ENCODE measurements around the gene LRP4. TPM values are rescaled to one million over a fixed set of nuclear protein-coding genes. Genes with fewer than 3 reads are reported as not detected.

LRP4 gene
- total and polyA plus RNA-seq, 2 donors from 2014 or later = 1.8 to 3.7 TPM

- no peaks in the 10 kb centered on the region for H3K9me3 ChIP-seq (ENCODE audit: control insufficient read depth in 2 of 3, insufficient read depth in 1 of 3, low read length in 3 of 3)
- no peak for FAIRE-seq
- no peak for DNase-seq
- H3K9ac ChIP-seq (ENCODE audit: low read length in 3 of 3) = no peak overlapping the region
- peaks cover 0 to 3% (median 0%) of the 10 kb centered on the region in 3 donors for H3K36me3 ChIP-seq (ENCODE audit: control insufficient read depth in 2 of 3, insufficient read depth in 3 of 3, low read length in 3 of 3)
- TF ChIP-seq CTCF (IDR thresholded peaks at IDR 0.05; ENCODE audit: borderline replicate concordance, extremely low read depth, insufficient read depth) = no peak
- H3K27me3 ChIP-seq (ENCODE audit: control insufficient read depth, insufficient read depth, low read length) = no peaks in the 10 kb centered on the region
- intact Hi-C loops (cut with DNase I) = no loop called here
- no peak overlapping the region for H3K27ac ChIP-seq (ENCODE audit: low read depth in 2 of 2, low read length in 2 of 2)
- H3K4me3 ChIP-seq (ENCODE audit: low read length in 3 of 3) = no peak overlapping the region
- H3K4me1 ChIP-seq (ENCODE audit: control insufficient read depth in 2 of 3, insufficient read depth in 2 of 3, low read depth in 1 of 3, low read length in 3 of 3) = no peaks in the 10 kb centered on the region
Measured at GRCh38 chr11:46855167-46855566, 63.2 kb downstream of the LRP4 start.

- H3K4me3 ChIP-seq (ENCODE audit: low read length in 3 of 3) = no peak overlapping the region
- no peak overlapping the region for H3K27ac ChIP-seq (ENCODE audit: low read depth in 2 of 2, low read length in 2 of 2)
- no peaks in the 10 kb centered on the region for H3K4me1 ChIP-seq (ENCODE audit: control insufficient read depth in 2 of 3, insufficient read depth in 2 of 3, low read depth in 1 of 3, low read length in 3 of 3)
- no peaks in the 10 kb centered on the region for H3K9me3 ChIP-seq (ENCODE audit: control insufficient read depth in 2 of 3, insufficient read depth in 1 of 3, low read length in 3 of 3)
- no peak for TF ChIP-seq CTCF (IDR thresholded peaks at IDR 0.05; ENCODE audit: borderline replicate concordance, extremely low read depth, insufficient read depth)
- intact Hi-C loops (cut with DNase I) = no loop called here
- no peaks in the 10 kb centered on the region for H3K36me3 ChIP-seq (ENCODE audit: control insufficient read depth in 2 of 3, insufficient read depth in 3 of 3, low read length in 3 of 3)
- DNase-seq = no peak
- no peaks in the 10 kb centered on the region for H3K27me3 ChIP-seq (ENCODE audit: control insufficient read depth, insufficient read depth, low read length)
- no peak for FAIRE-seq
- no peak overlapping the region for H3K9ac ChIP-seq (ENCODE audit: low read length in 3 of 3)
Measured at GRCh38 chr11:46850829-46851380, 67.4 kb downstream of the LRP4 start.

GRCh38 chr11:46849631-46850030 is 68.7 kb downstream of the LRP4 start:
- Histone ChIP-seq H3K9me3 (ENCODE audit: control insufficient read depth in 2 of 3, insufficient read depth in 1 of 3, low read length in 3 of 3) (no peaks in the 10 kb centered on the region), H3K27me3 (ENCODE audit: control insufficient read depth, insufficient read depth, low read length) (no peaks in the 10 kb centered on the region), H3K9ac (ENCODE audit: low read length in 3 of 3) (no peak overlapping the region), H3K4me1 (ENCODE audit: control insufficient read depth in 2 of 3, insufficient read depth in 2 of 3, low read depth in 1 of 3, low read length in 3 of 3) (peaks cover 0 to 3% (median 0%) of the 10 kb centered on the region in 3 donors), H3K27ac (ENCODE audit: low read depth in 2 of 2, low read length in 2 of 2) (no peak overlapping the region), H3K4me3 (ENCODE audit: low read length in 3 of 3) (no peak overlapping the region), H3K36me3 (ENCODE audit: control insufficient read depth in 2 of 3, insufficient read depth in 3 of 3, low read length in 3 of 3) (no peaks in the 10 kb centered on the region)
- FAIRE-seq (no peak), DNase-seq (no peak)
- TF ChIP-seq CTCF (IDR thresholded peaks at IDR 0.05; ENCODE audit: borderline replicate concordance, extremely low read depth, insufficient read depth) = no peak
- intact Hi-C loops (cut with DNase I) = no loop called here

GRCh38 chr11:46846510-46846830 is 71.9 kb downstream of the LRP4 start:
- H3K36me3 ChIP-seq (ENCODE audit: control insufficient read depth in 2 of 3, insufficient read depth in 3 of 3, low read length in 3 of 3) = no peaks in the 10 kb centered on the region
- H3K27ac ChIP-seq (ENCODE audit: low read depth in 2 of 2, low read length in 2 of 2) = no peak overlapping the region
- no peaks in the 10 kb centered on the region for H3K9me3 ChIP-seq (ENCODE audit: control insufficient read depth in 2 of 3, insufficient read depth in 1 of 3, low read length in 3 of 3)
- H3K9ac ChIP-seq (ENCODE audit: low read length in 3 of 3) = peak overlapping the region in 2 of 3 donors; percentile 69 to 83
- no peak for DNase-seq
- no peak for TF ChIP-seq CTCF (IDR thresholded peaks at IDR 0.05; ENCODE audit: borderline replicate concordance, extremely low read depth, insufficient read depth)
- intact Hi-C loops (cut with DNase I) = no loop called here
- H3K4me3 ChIP-seq (ENCODE audit: low read length in 3 of 3) = peak overlapping the region; percentile 72 to 95 (median 75)
- peaks cover 0 to 3% (median 0%) of the 10 kb centered on the region in 3 donors for H3K4me1 ChIP-seq (ENCODE audit: control insufficient read depth in 2 of 3, insufficient read depth in 2 of 3, low read depth in 1 of 3, low read length in 3 of 3)
- H3K27me3 ChIP-seq (ENCODE audit: control insufficient read depth, insufficient read depth, low read length) = no peaks in the 10 kb centered on the region
- no peak for FAIRE-seq

Measured in kidney (tissue), 14 donors.